Measurements from ENCODE around the gene CDC42EP2. TPM values are rescaled to one million over a fixed set of nuclear protein-coding genes. Genes with fewer than 3 reads are reported as not detected.

The CDC42EP2 gene
- total RNA-seq, 6 experiments from 2014 or later: 0.55 to 3.4 (median 2.3) TPM

- Histone ChIP-seq H3K27me3 (no peaks in the 10 kb centered on the region), H3K9me3 (no peaks in the 10 kb centered on the region), H3K4me3 (no peak overlapping the region), H3K4me1 (peaks cover 0 to 5% (median 0%) of the 10 kb centered on the region in 4 donors), H3K36me3 (peaks cover 0 to 9% (median under 1%) of the 10 kb centered on the region in 4 donors), H3K27ac (no peak overlapping the region)
- intact Hi-C loops (cut with DNase I): loop anchor here in 1 of 2 donors (5.0 kb wide), 1 partner anchor 48 kb away; no protein-coding TSS in a partner anchor
- ATAC-seq (no peak), DNase-seq (no peak)
- TF ChIP-seq CTCF (IDR thresholded peaks at IDR 0.05): no peak
- no peak for TF ChIP-seq POLR2A (IDR thresholded peaks at IDR 0.05)
- WGBS (ENCODE audit: insufficient coverage, low coverage, low lambda C conversion rate, missing lambda C conversion rate): 76% methylated on average over 4 of the region's 4 CpGs
Observed at GRCh38 chr11:65325435-65325834, 10.8 kb downstream of the CDC42EP2 start.

GRCh38 chr11:65327021-65327420 lies 12.4 kb downstream of the CDC42EP2 start:
- Histone ChIP-seq H3K27me3 (no peaks in the 10 kb centered on the region), H3K4me3 (no peak overlapping the region), H3K36me3 (peaks cover 0 to 2% (median under 1%) of the 10 kb centered on the region in 4 donors), H3K9me3 (no peaks in the 10 kb centered on the region), H3K4me1 (no peaks in the 10 kb centered on the region), H3K27ac (no peak overlapping the region)
- 85% methylated on average over 8 of the region's 8 CpGs for WGBS (ENCODE audit: insufficient coverage, low coverage, low lambda C conversion rate, missing lambda C conversion rate)
- ATAC-seq (no peak), DNase-seq (no peak)
- TF ChIP-seq CTCF (IDR thresholded peaks at IDR 0.05) (no peak), POLR2A (IDR thresholded peaks at IDR 0.05) (no peak)
- intact Hi-C loops (cut with DNase I): loop anchor here in 1 of 2 donors (5.0 kb wide), 1 partner anchor 50 kb away; no protein-coding TSS in a partner anchor

- Histone ChIP-seq H3K4me3 (no peak overlapping the region), H3K27ac (no peak overlapping the region), H3K36me3 (no peaks in the 10 kb centered on the region), H3K9me3 (no peaks in the 10 kb centered on the region), H3K4me1 (peaks cover 0 to 2% (median under 1%) of the 10 kb centered on the region in 4 donors), H3K27me3 (no peaks in the 10 kb centered on the region)
- TF ChIP-seq POLR2A (IDR thresholded peaks at IDR 0.05) (no peak), CTCF (IDR thresholded peaks at IDR 0.05) (no peak)
- intact Hi-C loops (cut with DNase I): loop anchor here in 1 of 2 donors (5.0 kb wide), 1 partner anchor 52 kb away; no protein-coding TSS in a partner anchor
- ATAC-seq (no peak), DNase-seq (no peak)
- WGBS (ENCODE audit: insufficient coverage, low coverage, low lambda C conversion rate, missing lambda C conversion rate): 33% methylated on average over 1 of the region's 2 CpGs
Observed at GRCh38 chr11:65329478-65329877, 14.8 kb downstream of the CDC42EP2 start.

GRCh38 chr11:65329944-65330403 lies 15.3 kb downstream of the CDC42EP2 start:
- 9% methylated on average over 13 of the region's 13 CpGs for WGBS (ENCODE audit: insufficient coverage, low coverage, low lambda C conversion rate, missing lambda C conversion rate)
- H3K4me3 ChIP-seq: no peak overlapping the region
- H3K27me3 ChIP-seq: no peaks in the 10 kb centered on the region
- H3K9me3 ChIP-seq: no peaks in the 10 kb centered on the region
- intact Hi-C loops (cut with DNase I): loop anchor here in 1 of 2 donors (5.0 kb wide), 1 partner anchor 53 kb away; no protein-coding TSS in a partner anchor
- DNase-seq: peak in 2 of 3 donors; percentile 70 to 87
- no peak overlapping the region for H3K27ac ChIP-seq
- H3K4me1 ChIP-seq: peaks cover 0 to 7% (median 3%) of the 10 kb centered on the region in 4 donors
- ATAC-seq: peak; percentile 51 to 64 (median 60)
- no peaks in the 10 kb centered on the region for H3K36me3 ChIP-seq
- TF ChIP-seq POLR2A (IDR thresholded peaks at IDR 0.05): no peak
- peak; percentile 71 to 85 (median 80) for TF ChIP-seq CTCF (IDR thresholded peaks at IDR 0.05)
